Upper lobe of left lung (tissue), 6 donors: ENCODE data around the gene GLP1R. TPM values are rescaled to one million over a fixed set of nuclear protein-coding genes. Genes with fewer than 3 reads are reported as not detected.

ENCODE experiments used
- ATAC-seq, 2 donors: fragments of 200-7000 bp; cut with Tn5 transposase; one replicate each; pipeline ENCODE4 v1.9.1; 2022; ENCODE audit warnings: mild to moderate bottlenecking in 2 of 2, moderate library complexity in 2 of 2; ENCODE audit not compliant: low FRiP score in 2 of 2
- DNase-seq, 2 donors: peaks; one replicate each; pipeline ENCODE4 v3.0.0-alpha.2; 2019 to 2020
- H3K27ac ChIP-seq, 4 donors: fragments of 200-600 bp; sonication (generic); one replicate each; pipeline ENCODE4 v1.5.1; 2016 to 2019
- H3K27me3 ChIP-seq, 4 donors: fragments of 200-600 bp; sonication (generic); one replicate each; pipeline ENCODE4 v1.5.1; 2017 to 2019
- H3K36me3 ChIP-seq, 4 donors: fragments of 200-600 bp; sonication (generic); one replicate each; pipeline ENCODE4 v1.5.1; 2016 to 2019
- H3K4me1 ChIP-seq, 4 donors: fragments of 200-600 bp; sonication (generic); one replicate each; pipeline ENCODE4 v1.5.1; 2018 to 2019
- H3K4me3 ChIP-seq, 4 donors: fragments of 200-600 bp; sonication (generic); one replicate each; pipeline ENCODE4 v1.5.1; 2017 to 2019; ENCODE audit warnings: mild to moderate bottlenecking in 2 of 4, moderate library complexity in 1 of 4
- H3K9me3 ChIP-seq, 4 donors: fragments of 200-600 bp; sonication (generic); one replicate each; pipeline ENCODE4 v1.5.1; 2018 to 2019
- EP300 ChIP-seq, 4 donors: sonication (generic); formaldehyde crosslinking; IDR thresholded peaks; one replicate each; pipeline ENCODE4 v1.5.1; 2017; ENCODE audit warnings: antibody characterized with exemption in 4 of 4, control low read depth in 2 of 4
- POLR2A ChIP-seq, 4 donors: fragments of 450-650 bp; IDR thresholded peaks; one replicate each; pipeline ENCODE4 v1.5.1; 2016 to 2017; ENCODE audit warnings: antibody characterized with exemption in 4 of 4, mild to moderate bottlenecking in 2 of 4
- POLR2AphosphoS5 ChIP-seq, 2 donors: sonication (generic); formaldehyde crosslinking; IDR thresholded peaks; one replicate each; pipeline ENCODE4 v1.5.1; 2017; ENCODE audit warnings: antibody characterized with exemption in 2 of 2
- WGBS, 2 donors: methylation state at CpG; one replicate each; pipeline ENCODE4 v1.1.5; 2017 to 2018; 5-methylcytosine and 5-hydroxymethylcytosine counted together
- total RNA-seq, 6 donors: library from RNA; depleted of rRNA in 4 of 6; stranded (reverse); fragments of >200 nt in 4 of 6; gene quantifications; one replicate each; pipeline versions ENCODE4 v1.1.0 to v1.2.1, GENCODE V29; 2016 to 2021
- TF ChIP-seq, protein P1 (sequence below), 6 experiments: fragments of 450-650 bp in 4 of 6; fragments of 200-600 bp in 2 of 6; sonication (generic) in 2 of 6; IDR thresholded peaks; one replicate each; pipeline ENCODE4 v1.5.1; 2016 to 2019; ENCODE audit warnings: antibody characterized with exemption in 6 of 6
- donor health status: DM: no; HTN: no; CAD: no; lungs with moderate emphysema.
- donor health status: DM: no; HTN: yes; CAD: no; lungs with severe emphysema.

GLP1R gene
- under 1 TPM in 2 of 6 donors, not detected in 4; 0.09 to 0.24 TPM for total RNA-seq

DNA sequence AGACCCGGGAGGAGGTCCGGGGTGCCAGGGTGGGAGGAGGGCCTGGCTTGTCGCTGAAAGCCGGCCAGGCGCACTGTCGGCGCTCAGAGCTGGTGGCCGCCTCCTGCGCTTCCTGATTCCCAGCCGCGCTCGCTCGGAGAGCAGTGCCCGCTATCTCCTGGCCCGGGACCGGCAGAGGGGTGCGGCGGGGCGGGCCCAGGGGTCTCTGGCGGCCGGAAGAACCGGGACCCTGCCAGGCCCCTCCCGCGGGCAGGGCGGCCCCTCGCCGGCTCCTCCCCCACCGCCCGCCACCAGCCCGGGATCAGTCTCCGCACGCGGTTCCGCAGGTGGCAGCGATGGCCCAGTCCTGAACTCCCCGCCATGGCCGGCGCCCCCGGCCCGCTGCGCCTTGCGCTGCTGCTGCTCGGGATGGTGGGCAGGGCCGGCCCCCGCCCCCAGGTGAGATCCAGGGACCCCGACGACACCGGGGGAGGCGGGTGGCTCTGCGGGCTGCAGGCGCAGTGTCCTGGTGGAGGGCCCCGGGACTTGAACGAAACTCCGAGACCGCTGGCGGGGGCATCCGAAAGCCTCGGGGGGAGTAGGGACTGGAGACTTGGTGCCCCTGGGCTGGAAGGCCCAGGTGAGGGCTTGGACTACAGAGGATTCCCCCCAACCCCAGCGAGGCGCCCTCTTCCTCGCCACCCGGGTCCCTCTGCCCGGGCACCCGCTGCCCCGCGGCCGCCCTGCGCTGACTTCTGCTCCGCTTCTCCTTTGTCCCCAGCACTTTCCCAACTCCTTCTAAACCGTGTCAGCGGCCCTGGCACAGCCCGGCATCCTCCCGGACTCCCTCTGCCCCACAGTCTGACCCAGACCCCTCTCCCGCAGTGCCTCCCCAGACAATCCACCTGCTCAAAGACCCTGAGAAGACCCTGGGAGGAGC is at the start of gene GLP1R:
GLP1R (plus strand) TSS at position 301 of the 919 bp plus-strand sequence; CDS start at position 361, 60 bp downstream.
- 10 to 29% methylated on average over 23 to 40 of the region's 74 CpGs for WGBS, 2 donors
- peak in 1 of 2 donors; percentile 84 for DNase-seq
- no peaks in the 10 kb centered on the region for H3K36me3 ChIP-seq
- ATAC-seq: peak in 1 of 2 donors; percentile 16
- no peak within 1 kb of the TSS for H3K27ac ChIP-seq
- peaks cover 6 to 13% (median 11%) of the 10 kb centered on the region in 4 donors for H3K4me1 ChIP-seq
- no peaks in the 10 kb centered on the region for H3K9me3 ChIP-seq
- peak within 1 kb of the TSS in 3 of 4 donors; percentile 29 to 48 (median 48) for H3K4me3 ChIP-seq
- TF ChIP-seq, protein P1, sequence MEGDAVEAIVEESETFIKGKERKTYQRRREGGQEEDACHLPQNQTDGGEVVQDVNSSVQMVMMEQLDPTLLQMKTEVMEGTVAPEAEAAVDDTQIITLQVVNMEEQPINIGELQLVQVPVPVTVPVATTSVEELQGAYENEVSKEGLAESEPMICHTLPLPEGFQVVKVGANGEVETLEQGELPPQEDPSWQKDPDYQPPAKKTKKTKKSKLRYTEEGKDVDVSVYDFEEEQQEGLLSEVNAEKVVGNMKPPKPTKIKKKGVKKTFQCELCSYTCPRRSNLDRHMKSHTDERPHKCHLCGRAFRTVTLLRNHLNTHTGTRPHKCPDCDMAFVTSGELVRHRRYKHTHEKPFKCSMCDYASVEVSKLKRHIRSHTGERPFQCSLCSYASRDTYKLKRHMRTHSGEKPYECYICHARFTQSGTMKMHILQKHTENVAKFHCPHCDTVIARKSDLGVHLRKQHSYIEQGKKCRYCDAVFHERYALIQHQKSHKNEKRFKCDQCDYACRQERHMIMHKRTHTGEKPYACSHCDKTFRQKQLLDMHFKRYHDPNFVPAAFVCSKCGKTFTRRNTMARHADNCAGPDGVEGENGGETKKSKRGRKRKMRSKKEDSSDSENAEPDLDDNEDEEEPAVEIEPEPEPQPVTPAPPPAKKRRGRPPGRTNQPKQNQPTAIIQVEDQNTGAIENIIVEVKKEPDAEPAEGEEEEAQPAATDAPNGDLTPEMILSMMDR (IDR thresholded peaks at IDR 0.05): no peak
- no peak for TF ChIP-seq POLR2A (IDR thresholded peaks at IDR 0.05)
- no peak for TF ChIP-seq POLR2AphosphoS5 (IDR thresholded peaks at IDR 0.05)
- no peak for TF ChIP-seq EP300 (IDR thresholded peaks at IDR 0.05)
- H3K27me3 ChIP-seq: peaks cover 0 to 19% (median 10%) of the 10 kb centered on the region in 4 donors

DNA sequence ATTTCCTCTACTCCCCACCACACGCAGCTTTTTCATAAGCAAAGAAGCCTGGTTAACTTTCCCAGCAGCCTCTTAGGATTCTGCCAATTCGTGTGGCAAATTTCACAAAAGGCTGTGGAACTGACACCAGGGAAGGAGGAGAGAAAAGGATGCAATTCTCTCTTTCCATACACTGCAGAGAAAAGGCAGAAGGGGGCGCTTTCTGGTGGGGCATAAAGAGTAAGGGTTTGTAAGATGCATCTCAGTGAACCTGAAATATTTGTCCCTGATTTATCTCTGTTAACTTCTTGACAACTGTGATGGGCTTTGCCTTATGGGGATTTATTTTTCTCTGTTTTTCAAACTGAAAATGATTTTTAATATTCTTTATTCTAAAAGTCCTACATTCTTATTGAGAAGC is 45.5 kb upstream of the GLP1R start:
- 19 to 20% methylated on average over 3 of the region's 3 CpGs for WGBS, 2 donors
- no peaks in the 10 kb centered on the region for H3K36me3 ChIP-seq
- ATAC-seq: no peak

DNA sequence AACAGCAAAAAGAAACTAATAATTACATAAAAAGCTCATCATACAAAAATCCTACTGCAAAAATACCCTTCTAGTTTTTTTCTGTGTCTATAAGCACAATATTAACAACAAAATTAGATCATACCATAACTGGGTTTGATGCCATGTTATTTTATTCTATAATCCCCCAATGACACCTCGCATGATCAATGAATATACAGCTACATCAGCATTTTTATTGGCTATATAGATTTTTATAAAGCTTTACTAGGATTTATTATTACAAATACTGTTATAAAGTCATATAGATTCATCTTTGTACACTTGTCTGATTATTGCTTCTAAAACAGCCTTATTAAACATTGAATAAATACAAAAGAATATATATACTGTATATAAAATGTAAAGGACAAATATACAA is 45.1 kb upstream of the GLP1R start:
- WGBS, 2 donors: 85 to 95% methylated on average over 1 of the region's 1 CpG
- no peak for ATAC-seq
- Histone ChIP-seq H3K4me1 (no peaks in the 10 kb centered on the region), H3K36me3 (no peaks in the 10 kb centered on the region), H3K27me3 (no peaks in the 10 kb centered on the region), H3K27ac (no peak overlapping the region), H3K9me3 (no peaks in the 10 kb centered on the region), H3K4me3 (no peak overlapping the region)
- DNase-seq: no peak
- TF ChIP-seq EP300 (IDR thresholded peaks at IDR 0.05) (no peak), POLR2AphosphoS5 (IDR thresholded peaks at IDR 0.05) (no peak), POLR2A (IDR thresholded peaks at IDR 0.05) (no peak)
- TF ChIP-seq, protein P1 (IDR thresholded peaks at IDR 0.05): no peak

More for the DNA sequence above, 45.5 kb upstream of the GLP1R start:
- TF ChIP-seq POLR2AphosphoS5 (IDR thresholded peaks at IDR 0.05) (no peak), EP300 (IDR thresholded peaks at IDR 0.05) (no peak), POLR2A (IDR thresholded peaks at IDR 0.05) (no peak)
- TF ChIP-seq, protein P1 (IDR thresholded peaks at IDR 0.05): no peak
- H3K27me3 ChIP-seq: no peaks in the 10 kb centered on the region
- H3K4me1 ChIP-seq: no peaks in the 10 kb centered on the region
- no peaks in the 10 kb centered on the region for H3K9me3 ChIP-seq
- DNase-seq: no peak
- H3K27ac ChIP-seq: no peak overlapping the region
- no peak overlapping the region for H3K4me3 ChIP-seq

DNA sequence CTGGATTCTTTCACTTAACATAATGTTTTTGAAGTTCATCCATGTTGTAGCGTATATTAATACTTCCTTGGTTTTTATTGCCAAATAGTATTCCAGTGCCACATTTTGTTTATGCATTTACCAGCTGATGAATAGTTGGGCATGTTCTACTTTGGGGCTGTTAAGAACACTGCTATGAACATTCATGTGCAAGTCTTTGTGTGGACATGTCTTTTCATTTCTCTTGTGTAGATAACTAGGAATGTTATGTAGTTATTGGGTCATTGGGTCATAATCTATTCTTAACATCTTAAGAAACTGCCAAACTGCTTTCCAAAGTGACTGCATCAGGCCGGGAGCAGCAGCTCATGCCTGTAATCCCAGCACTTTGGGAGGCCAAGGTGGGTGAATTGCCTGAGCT is 43.8 kb upstream of the GLP1R start:
- TF ChIP-seq POLR2AphosphoS5 (IDR thresholded peaks at IDR 0.05) (no peak), EP300 (IDR thresholded peaks at IDR 0.05) (no peak), POLR2A (IDR thresholded peaks at IDR 0.05) (no peak)
- TF ChIP-seq, protein P1 (IDR thresholded peaks at IDR 0.05): no peak
- DNase-seq: no peak
- ATAC-seq: no peak
- no peak overlapping the region for H3K4me3 ChIP-seq
- no peaks in the 10 kb centered on the region for H3K4me1 ChIP-seq
- H3K9me3 ChIP-seq: no peaks in the 10 kb centered on the region
- no peaks in the 10 kb centered on the region for H3K27me3 ChIP-seq
- WGBS, 2 donors: 71 to 79% methylated on average over 2 of the region's 2 CpGs
- H3K36me3 ChIP-seq: no peaks in the 10 kb centered on the region
- H3K27ac ChIP-seq: no peak overlapping the region
